Thymus (tissue), 11 donors: ENCODE data around the gene MUC5AC. TPM values are rescaled to one million over a fixed set of nuclear protein-coding genes. Genes with fewer than 3 reads are reported as not detected.

ENCODE experiments used
- DNase-seq, 9 donors: peaks; one replicate each; pipeline ENCODE4 v3.0.0-alpha.2; 2013; ENCODE audit warnings: low spot score in 9 of 9, low read depth in 6 of 9, missing footprints in 1 of 9
- H3K27ac ChIP-seq, 2 donors: one replicate each; pipeline ENCODE4 v1.5.1; 2013; ENCODE audit warnings: control low read depth in 1 of 2, low read depth in 1 of 2, low read length in 1 of 2, mild to moderate bottlenecking in 1 of 2, moderate library complexity in 1 of 2
- H3K27me3 ChIP-seq, 2 donors: one replicate each; pipeline ENCODE4 v1.5.1; 2013; ENCODE audit warnings: low read length in 1 of 2; ENCODE audit not compliant: control insufficient read depth in 2 of 2, insufficient read depth in 1 of 2
- H3K36me3 ChIP-seq, 2 donors: one replicate each; pipeline ENCODE4 v1.5.1; 2013; ENCODE audit warnings: low read length in 1 of 2, mild to moderate bottlenecking in 1 of 2, moderate library complexity in 1 of 2; ENCODE audit not compliant: control insufficient read depth in 2 of 2, insufficient read depth in 2 of 2
- H3K4me1 ChIP-seq, 2 donors: one replicate each; pipeline ENCODE4 v1.5.1; 2013; ENCODE audit warnings: low read length in 2 of 2; ENCODE audit not compliant: control insufficient read depth in 2 of 2, insufficient read depth in 2 of 2
- H3K4me3 ChIP-seq, 2 donors: one replicate each; pipeline ENCODE4 v1.5.1; 2013; ENCODE audit warnings: low read length in 2 of 2, control low read depth in 1 of 2, mild to moderate bottlenecking in 1 of 2
- H3K9me3 ChIP-seq, 2 donors: one replicate each; pipeline ENCODE4 v1.5.1; 2013; ENCODE audit warnings: low read length in 1 of 2, mild to moderate bottlenecking in 1 of 2; ENCODE audit not compliant: control insufficient read depth in 2 of 2, insufficient read depth in 1 of 2
- WGBS: extraction: QIAGEN DNeasy Blood & Tissue Kit; methylation state at CpG from one replicate; pipeline ENCODE4 v1.1.7; 2013; 5-methylcytosine and 5-hydroxymethylcytosine counted together
- polyA plus RNA-seq: library from polyadenylated mRNA; stranded (reverse); fragments of 200-250 nt; gene quantifications from one replicate; pipeline ENCODE4 v1.2.3, GENCODE V29; 2013
- total RNA-seq: library from RNA; stranded (reverse); fragments of 120-200 nt; gene quantifications from one replicate; pipeline ENCODE4 v1.2.4, GENCODE V29; 2013
- donor health status: healthy.

The MUC5AC gene
- total and polyA plus RNA-seq, 2 donors = 0.02 to 0.05 TPM

DNA sequence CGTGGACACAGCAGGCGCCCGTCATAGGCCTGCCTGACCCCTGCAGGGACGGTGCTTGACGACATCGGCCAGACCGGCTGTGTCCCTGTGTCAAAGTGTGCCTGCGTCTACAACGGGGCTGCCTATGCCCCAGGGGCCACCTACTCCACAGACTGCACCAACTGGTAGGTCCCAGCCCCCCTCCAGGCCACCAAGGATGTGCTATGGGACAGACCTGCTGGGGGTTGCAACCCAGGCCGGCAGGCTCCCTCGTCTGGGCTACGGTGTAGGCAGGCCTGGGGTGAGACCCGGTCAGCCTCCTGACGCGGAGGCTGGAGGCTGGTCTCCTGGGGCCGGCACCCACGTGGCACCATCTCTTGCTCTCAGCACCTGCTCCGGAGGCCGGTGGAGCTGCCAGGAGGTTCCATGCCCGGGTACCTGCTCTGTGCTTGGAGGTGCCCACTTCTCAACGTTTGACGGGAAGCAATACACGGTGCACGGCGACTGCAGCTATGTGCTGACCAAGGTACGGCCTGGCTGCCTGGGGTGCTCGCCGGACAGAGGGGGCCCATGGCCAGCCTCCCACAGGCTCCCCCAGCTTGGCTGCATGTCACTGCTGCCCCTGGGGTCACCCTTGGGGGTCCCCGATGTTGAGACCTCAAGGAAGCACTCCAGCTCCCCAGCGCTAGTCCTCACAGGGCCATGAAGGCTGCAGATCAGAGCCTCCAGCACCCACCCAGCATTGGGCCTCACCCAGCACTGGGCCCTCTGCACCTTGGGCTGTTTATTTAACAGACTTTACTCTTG lies 7.7 kb downstream of the MUC5AC start:
- Histone ChIP-seq H3K4me1 (no peaks in the 10 kb centered on the region), H3K27ac (no peak overlapping the region), H3K9me3 (peaks cover 1 to 6% of the 10 kb centered on the region in 2 donors), H3K4me3 (no peak overlapping the region), H3K27me3 (no peaks in the 10 kb centered on the region), H3K36me3 (no peaks in the 10 kb centered on the region)
- DNase-seq = no peak
- 96% methylated on average over 30 of the region's 30 CpGs for WGBS

DNA sequence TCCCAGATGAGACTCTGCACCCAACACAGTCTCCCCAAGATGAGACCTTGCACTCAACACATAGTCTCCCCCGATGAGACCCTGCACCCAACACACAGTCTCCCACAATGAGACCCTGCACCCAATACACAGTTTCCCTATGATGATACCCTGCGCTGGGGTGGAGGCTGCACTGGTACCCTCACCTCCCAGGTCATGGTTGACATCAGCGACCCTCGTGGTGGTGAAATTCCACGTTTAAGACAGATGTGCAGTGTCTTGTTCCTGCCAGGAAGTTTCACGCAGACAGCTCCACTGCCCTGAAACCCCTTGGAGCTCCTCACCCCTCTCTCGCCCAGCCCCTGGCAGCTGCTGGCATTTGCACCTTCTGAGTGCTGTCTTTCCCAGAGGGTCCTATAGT lies 9.5 kb downstream of the MUC5AC start:
- H3K27me3 ChIP-seq = no peaks in the 10 kb centered on the region
- DNase-seq = no peak
- H3K4me3 ChIP-seq = no peak overlapping the region
- peaks cover 1 to 13% of the 10 kb centered on the region in 2 donors for H3K9me3 ChIP-seq
- H3K4me1 ChIP-seq = no peaks in the 10 kb centered on the region
- no peaks in the 10 kb centered on the region for H3K36me3 ChIP-seq
- no peak overlapping the region for H3K27ac ChIP-seq
- 89% methylated on average over 7 of the region's 7 CpGs for WGBS

DNA sequence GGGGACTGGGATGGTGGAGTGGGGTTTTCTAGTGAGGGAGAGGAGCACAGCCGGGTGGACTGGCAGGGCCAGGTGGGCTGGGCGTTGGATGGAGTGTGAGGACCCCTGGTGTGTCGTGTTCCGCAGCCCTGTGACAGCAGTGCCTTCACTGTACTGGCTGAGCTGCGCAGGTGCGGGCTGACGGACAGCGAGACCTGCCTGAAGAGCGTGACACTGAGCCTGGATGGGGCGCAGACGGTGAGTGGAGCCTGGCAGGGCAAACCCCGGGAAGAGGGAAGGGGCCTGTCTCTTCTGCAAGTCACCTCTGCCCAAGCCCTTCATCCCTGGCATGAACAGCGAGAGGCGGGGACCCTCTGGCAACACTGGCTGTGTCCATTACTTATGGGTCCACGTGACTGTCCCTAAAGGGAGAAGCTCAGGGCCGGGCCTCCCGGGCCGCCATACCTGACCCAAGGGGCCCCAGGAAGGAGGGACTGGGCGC lies 10.0 kb downstream of the MUC5AC start:
- peaks cover 1 to 15% of the 10 kb centered on the region in 2 donors for H3K9me3 ChIP-seq
- H3K4me3 ChIP-seq = no peak overlapping the region
- 94% methylated on average over 19 of the region's 19 CpGs for WGBS
- no peaks in the 10 kb centered on the region for H3K27me3 ChIP-seq
- DNase-seq = no peak
- no peaks in the 10 kb centered on the region for H3K36me3 ChIP-seq
- no peak overlapping the region for H3K27ac ChIP-seq
- H3K4me1 ChIP-seq = no peaks in the 10 kb centered on the region

DNA sequence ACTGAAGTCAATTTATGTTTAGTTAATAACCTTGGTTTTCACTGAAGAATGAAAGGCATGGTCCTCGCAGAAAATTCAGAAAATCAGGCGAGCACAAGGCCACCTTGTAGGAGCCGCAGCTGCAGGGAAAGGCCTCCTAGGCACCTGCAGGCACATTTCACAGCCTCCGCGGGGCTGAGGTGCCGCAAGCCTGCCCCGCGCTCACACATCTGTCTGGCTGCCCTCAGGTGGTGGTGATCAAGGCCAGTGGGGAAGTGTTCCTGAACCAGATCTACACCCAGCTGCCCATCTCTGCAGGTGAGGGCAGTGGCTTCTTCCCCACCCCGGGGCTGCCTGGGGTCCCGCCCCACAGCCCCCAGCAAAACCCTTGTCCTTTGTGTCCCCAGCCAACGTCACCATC lies 10.5 kb downstream of the MUC5AC start:
- DNase-seq = no peak
- Histone ChIP-seq H3K9me3 (peaks cover 1 to 15% of the 10 kb centered on the region in 2 donors), H3K27me3 (no peaks in the 10 kb centered on the region), H3K27ac (no peak overlapping the region), H3K36me3 (no peaks in the 10 kb centered on the region), H3K4me1 (no peaks in the 10 kb centered on the region), H3K4me3 (no peak overlapping the region)
- 92% methylated on average over 11 of the region's 11 CpGs for WGBS

DNA sequence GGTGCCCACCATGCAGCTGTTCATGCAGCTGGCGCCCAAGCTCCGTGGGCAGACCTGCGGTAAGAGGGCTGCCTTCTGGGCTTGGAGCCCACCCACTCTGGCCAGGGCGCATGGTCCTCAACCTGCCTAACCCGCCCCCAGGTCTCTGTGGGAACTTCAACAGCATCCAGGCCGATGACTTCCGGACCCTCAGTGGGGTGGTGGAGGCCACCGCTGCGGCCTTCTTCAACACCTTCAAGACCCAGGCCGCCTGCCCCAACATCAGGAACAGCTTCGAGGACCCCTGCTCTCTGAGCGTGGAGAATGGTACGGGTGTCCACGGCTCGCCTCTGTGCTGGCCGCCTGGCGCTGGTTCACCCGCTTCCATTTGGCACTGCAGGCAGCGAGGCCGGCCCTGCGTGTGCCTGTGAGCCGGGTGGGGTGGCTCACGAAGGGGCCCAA lies 11.0 kb downstream of the MUC5AC start:
- no peak for DNase-seq
- WGBS = 91% methylated on average over 23 of the region's 23 CpGs

DNA sequence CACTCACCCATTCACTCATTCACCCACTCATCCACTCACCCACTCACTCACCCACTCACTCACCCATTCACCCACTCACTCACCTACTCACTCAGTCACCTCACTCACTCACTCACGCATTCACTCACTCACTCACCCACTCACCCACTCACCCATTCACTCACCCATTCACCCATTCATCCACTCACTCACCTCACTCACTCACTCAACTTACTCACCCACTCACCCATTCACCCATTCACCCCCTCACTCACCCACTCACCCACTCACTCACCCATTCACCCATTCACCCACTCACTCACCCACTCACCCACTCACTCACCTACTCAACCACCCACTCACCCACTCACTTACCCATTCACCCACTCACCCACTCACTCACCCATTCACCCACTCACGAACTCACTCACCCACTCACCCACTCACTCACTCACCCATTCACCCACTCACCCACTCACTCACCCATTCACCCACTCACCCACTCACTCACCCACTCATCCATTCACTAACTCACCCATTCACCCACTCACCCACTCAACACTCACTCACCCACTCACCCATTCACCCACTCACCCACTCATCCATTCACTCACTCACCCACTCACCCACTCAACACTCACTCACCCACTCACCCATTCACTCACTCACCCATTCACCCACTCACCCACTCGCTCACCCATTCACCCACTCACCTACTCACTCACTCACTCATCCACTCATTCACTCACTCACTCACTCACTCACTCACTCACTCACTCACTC lies 13.7 kb downstream of the MUC5AC start:
- Histone ChIP-seq H3K27me3 (no peaks in the 10 kb centered on the region), H3K9me3 (peaks cover 1 to 39% of the 10 kb centered on the region in 2 donors), H3K36me3 (no peaks in the 10 kb centered on the region), H3K27ac (no peak overlapping the region), H3K4me3 (no peak overlapping the region), H3K4me1 (no peaks in the 10 kb centered on the region)
- no peak for DNase-seq
- WGBS = 49% methylated on average over 2 of the region's 3 CpGs

More for the DNA sequence above, 11.0 kb downstream of the MUC5AC start:
- Histone ChIP-seq H3K9me3 (peaks cover 1 to 15% of the 10 kb centered on the region in 2 donors), H3K4me3 (no peak overlapping the region), H3K4me1 (no peaks in the 10 kb centered on the region), H3K27ac (no peak overlapping the region), H3K27me3 (no peaks in the 10 kb centered on the region), H3K36me3 (no peaks in the 10 kb centered on the region)

DNA sequence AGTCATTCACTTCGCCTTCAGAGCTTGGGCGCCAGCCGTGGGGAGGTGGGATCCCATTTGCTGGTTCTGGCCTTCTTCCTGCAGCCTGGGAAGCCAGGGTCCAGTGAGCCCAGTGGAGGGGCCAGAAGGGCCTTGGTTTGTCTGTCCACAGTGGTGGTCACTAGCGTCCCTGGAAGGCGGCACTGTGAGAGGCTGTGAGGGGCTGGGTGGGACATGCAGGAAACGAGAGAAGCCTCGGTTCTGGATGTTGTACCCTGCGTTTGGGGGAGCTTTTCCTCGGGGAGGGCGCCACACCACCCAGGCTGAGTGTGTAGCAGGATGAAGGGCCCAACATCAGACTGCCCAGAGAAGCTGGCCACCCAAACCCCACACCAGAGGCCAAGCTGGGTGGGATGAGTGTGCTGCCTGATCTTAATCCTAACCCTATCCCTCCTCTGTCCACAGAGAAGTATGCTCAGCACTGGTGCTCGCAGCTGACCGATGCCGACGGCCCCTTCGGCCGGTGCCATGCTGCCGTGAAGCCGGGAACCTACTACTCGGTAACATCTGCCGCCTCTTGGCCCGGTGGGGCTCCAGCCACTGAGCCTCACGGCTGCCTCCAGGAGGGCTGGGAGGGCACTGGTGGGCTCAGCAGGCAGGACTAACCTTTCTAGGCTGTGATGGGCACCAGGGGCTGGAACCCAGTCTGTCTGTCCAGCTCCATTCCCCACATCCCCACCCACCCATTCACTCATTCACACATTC lies 14.4 kb downstream of the MUC5AC start:
- WGBS = 89% methylated on average over 22 of the region's 22 CpGs
- H3K27ac ChIP-seq = no peak overlapping the region

DNA sequence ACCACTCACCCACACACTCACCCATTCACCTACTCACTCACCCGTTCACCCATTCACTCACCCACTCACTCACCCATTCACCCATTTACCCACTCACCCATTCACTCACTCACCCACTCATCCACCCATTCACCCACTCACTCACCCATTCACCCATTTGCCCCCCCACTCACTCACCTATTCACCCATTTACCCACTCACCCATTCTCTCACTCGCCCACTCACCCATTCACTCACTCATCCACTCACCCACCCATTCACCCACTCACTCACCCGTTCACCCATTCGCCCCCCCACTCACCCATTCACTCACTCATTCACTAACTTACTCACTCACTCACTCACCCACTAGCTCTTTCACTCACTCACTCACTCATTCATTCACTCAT lies 15.0 kb downstream of the MUC5AC start:
- Histone ChIP-seq H3K4me1 (no peaks in the 10 kb centered on the region), H3K9me3 (peaks cover 1 to 42% of the 10 kb centered on the region in 2 donors), H3K4me3 (no peak overlapping the region), H3K27me3 (no peaks in the 10 kb centered on the region), H3K36me3 (no peaks in the 10 kb centered on the region), H3K27ac (no peak overlapping the region)
- WGBS = 86% methylated on average over 4 of the region's 4 CpGs
- DNase-seq = no peak

More for the DNA sequence above, 14.4 kb downstream of the MUC5AC start:
- DNase-seq = no peak
- Histone ChIP-seq H3K4me3 (no peak overlapping the region), H3K36me3 (no peaks in the 10 kb centered on the region), H3K9me3 (peaks cover 1 to 42% of the 10 kb centered on the region in 2 donors), H3K4me1 (no peaks in the 10 kb centered on the region), H3K27me3 (no peaks in the 10 kb centered on the region)
